NCI-H345 treated with DMSO at 0.1 percent for 48 hours (cell line): ENCODE results near the gene CLCN1.

Experiments used
- DNase-seq: peaks from one replicate; lab custom pipeline; 2025; ENCODE audit not compliant: unreplicated experiment; lab: John Stamatoyannopoulos, UW

The CLCN1 gene

DNA sequence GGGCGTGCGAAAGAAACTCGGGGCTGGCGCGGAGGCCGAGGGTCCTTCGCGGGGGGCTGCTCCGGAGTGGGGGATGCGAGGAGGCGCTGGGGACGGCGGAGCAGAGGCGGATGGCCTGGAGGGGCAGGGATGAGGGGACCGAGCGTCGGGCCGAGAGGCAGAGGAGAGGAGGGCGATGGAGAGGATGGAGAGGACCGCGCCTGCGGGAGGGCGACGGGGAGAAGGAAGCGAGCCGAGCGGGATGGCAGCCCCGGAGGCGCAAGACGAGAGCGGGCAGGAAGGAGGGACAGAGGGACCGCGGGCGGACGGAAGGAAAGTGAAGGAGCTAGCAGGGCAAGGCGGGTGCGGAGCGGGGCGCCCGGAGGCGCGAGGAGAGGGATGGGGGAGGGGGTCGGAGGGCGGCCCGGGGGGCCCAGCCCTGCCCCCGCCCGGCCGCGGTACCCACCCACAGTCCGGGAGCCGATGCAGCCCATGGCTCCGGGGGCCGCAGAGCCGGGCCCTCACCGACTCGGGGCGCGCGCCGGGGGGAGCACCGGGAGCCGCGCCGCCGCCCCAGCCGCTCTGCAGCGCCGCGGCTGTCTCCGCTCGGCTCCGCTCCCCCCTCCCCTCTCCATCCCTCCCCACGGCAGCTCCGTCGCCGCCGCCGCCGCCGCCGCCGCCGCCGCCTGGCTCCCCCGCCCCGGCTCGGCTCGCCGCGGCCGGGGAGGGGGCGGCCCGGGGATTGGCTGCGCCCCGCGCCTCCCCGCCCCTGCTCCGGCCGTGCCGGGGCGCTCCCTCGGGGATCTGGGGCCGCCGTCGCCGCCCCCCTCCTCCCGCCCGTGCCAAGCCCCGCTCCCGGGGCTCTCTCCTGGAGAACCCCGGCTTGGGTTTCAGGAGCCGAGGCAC is 46.5 kb downstream of the CLCN1 start, which contains the start of gene FAM131B:
Gene FAM131B (minus strand): TSS at position 583 of the 885 bp plus-strand sequence. CDS start 110 bp downstream, at position 473.
- DNase-seq, result no peak

DNA sequence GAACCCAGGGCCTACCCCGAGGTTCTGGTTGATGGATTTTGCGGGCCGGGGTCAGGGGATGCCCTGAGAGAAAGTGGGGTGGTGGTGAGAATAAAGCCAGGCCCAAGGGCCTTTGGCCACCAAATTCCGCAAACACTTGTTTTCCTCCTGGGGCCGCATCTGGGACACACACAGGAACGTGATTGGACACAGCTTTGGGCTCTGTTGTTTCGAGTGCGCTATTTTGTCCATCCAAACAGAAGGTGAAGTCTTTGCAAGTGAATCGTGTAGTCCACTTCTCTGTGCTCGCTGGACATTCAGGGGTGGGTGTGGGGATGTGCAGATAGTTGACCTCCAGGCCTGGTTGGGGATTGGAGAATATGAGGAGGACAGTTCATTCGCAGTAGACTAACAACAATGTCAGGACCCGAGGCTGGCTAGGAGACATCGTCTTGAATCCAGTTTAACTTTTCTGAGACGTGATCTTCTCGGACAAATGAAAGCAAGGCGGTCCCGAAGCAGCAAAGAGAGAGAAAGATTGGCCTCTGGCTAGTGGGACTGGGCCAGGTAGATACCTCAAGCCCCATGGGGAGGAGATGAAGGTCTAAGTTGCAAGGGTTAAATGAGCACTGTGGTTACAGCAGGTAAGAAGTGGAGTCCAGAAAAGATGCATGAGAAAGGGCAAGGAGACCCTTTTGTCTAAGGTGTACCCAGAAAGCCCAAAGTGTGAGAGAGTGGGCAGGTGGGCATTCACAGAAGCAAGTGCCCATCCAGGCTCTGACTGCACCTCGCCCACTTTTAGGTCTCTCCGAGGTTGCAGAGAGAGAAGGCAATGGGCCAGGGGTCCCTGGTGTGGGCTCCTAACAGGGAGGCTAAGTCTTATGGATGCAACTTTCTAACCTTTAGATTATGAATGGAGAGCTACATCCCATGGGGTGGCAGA is 47.4 kb downstream of the CLCN1 start:
- no peak for DNase-seq

DNA sequence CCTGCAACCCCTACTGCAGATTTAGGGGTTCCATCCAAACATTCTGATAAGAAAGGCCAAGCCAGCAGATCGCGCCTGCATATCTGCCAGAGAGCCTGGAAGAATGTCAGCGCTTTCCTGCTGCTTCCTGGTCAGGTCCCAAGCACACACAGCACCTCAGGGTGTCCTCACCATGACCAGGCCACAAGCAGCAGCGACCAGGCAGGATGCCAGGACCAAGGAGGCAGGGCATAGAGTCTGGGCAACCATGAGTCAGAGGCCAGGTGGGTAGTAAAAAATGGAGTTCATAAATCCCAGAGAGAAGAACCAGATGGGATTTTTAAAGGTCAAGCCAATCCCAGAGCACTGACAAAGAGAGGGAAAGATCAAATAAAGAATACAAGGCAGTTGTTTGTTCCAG is 52.1 kb downstream of the CLCN1 start:
- no peak for DNase-seq

DNA sequence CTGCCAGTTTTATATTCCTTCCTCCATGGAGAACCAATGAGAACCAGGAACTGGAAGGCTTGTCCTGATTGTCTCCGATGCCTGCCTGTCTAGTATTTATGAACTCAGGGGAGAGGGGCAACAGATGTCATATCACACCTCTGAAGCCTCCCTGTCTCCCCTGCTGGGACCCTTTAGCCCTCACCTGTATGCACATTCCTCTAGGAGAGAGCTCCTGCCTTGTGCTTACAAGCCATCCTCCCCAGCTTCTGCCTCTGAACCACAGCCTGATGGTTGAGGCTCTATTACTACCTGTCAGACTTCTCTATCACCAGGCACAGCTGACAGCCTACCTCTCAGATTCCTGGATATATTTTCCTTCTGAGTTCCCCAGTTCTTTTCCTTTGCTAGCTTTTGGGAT is 52.5 kb downstream of the CLCN1 start:
- no peak for DNase-seq

DNA sequence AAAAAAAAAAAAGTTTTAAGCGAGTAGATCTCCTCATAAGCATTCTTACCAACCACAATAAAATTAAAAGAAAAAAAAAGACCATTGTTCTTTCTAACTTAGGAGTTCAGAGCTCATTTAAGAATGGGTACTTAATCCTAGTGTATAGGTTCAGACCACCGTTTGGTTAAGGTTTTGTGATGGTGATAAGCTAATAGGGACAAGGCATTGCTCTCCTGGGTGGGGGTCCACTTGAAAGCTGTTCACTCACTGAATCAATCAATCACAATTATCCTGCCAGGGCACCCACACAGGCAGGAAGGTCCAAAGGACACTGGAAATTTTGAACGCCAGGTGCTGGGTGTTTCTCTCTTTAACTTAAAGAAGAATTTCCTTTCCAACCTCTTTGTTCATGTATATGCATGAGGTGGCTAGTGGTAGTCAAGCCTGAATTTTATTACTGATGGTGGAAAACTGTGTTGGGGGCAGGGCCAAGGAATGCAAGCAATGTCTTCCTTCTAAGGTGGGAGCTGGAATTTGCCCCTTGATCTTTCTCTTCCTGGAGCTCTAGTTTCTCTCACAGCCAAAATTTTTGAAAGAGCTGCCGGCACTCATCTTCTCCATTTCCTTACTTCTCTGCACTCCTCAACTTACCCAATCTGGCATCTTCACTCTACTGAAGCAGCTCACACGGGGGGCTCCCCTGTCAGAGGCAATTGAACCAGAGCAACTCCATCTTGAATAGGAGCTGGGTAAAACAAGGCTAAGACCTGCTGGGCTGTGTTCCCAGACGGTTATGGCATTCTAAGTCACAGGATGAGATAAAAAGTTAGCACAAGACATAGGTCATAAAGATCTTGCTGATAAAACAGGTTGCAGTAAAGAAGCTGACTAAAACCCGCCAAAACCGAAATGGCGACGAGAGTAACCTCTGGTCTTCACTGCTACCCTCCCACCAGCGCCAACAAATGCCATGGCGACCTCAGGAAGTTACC is 54.1 kb downstream of the CLCN1 start:
- DNase-seq, result no peak

DNA sequence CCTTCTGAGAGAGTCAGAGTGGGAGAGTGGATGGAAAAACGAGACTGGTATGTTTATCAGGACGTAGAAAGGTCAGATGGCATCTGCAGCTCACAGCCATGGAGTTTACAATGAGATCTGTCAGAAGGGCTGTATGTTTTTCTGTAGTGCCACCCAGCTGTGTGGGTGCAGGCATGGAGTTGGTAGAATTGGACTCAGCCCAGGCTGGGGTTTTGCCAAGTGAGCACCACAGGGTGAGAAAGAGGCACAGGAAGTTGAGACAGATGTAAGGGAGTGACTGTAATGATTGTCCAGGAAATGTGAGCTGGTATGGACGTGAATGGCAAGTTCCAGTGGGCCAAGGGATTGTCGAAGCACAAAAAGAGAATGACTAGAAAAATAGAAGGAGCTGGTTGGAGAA is 56.2 kb downstream of the CLCN1 start:
- DNase-seq, result no peak

DNA sequence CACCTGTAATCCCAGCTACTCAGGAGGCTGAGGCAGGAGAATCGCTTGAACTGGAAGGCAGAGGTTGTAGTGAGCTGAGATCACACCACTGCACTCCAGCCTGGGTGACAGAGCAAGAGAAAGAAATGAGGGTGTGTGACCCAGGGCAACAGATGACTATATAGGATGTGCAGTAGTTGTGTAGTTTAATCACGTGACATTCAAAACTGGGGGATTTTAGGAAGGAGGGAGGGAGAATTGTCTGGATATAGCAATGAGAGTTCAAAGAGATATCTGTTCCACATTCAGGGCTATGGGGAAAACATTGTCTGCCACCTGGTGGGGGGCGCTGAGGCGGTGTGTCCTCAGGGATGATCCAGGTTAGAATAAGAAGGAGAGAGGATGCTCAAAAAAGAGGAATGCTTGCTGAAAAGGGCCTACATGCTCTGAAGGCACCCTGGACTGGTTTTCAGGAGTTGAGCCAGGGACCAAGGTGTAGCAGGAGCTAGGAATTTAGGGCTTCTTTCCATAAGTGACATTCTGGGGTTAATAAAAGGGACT is 57.4 kb downstream of the CLCN1 start:
- no peak for DNase-seq

DNA sequence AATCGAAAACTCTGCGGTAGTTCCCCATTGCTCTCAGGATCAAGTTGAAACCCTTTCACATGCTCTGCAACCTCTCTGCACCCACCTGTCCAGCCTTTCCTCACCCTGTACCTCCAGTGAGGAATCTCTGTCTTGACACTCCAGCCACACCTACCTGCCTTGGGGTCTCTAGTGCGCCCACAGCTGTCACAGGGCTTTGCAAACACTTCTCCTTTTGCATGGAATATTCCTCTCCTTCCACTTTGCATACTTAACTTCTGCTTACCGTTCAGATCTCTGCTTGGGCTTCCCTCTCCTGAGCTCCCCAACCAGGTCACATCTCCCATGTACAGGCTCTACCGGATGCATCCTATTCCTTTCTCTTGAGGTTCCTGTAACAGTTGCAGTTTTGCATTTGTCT is 58.6 kb downstream of the CLCN1 start:
- no peak for DNase-seq

DNA sequence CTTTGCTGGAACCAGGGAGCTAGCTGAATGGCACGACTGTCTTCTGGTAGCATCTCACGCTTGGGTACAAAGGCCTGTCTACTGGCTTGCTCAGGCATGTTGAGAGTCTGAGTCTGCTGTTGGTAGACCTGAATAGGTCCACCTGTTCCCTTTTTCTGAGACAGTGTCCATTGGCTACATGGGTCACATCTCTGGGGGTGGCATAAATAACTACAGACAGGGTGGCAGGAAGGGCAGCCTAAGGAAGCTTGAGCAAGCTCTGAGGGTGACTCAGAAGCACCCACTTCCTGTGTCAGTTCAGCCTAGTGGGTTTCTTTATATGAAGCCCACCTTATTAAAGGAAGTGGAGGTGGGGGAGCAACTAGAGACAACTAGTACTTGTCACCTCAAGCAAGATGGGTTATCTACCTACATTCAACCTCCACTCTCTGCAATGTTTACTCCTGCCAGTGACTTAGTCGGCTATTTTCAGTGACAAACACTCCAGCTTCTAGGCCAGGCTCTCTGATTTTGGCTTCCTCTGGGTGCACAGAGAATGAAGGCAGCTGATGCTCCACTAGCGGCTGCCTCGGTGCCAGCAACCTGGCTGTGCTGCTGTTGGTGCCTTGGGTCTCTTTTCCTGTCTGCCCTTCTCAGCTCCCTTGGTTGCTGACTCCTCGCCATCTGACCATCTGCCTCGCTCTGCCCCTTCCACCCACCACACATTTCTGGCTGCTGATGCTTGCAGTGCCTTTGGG is 59.6 kb downstream of the CLCN1 start:
- no peak for DNase-seq

DNA sequence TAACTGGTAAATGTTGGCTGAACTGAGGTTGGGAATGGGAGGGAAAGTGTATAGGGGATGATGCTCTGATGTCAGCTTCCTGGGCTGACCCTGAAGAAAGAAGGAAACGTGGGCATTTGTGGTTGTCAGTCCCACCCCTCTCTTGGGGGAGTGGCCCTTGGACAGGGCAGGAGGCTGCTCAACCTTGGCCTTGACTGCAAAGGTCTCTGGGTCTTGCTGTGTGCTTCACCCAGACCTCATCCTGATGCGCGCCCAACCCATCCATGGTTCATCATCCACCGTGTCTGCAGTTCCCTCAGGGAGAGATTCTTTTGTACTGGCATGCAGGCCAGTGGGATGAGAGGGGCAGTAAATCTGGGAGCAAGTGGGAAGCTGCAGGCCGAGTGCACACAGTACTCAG is 60.5 kb downstream of the CLCN1 start:
- no peak for DNase-seq

DNA sequence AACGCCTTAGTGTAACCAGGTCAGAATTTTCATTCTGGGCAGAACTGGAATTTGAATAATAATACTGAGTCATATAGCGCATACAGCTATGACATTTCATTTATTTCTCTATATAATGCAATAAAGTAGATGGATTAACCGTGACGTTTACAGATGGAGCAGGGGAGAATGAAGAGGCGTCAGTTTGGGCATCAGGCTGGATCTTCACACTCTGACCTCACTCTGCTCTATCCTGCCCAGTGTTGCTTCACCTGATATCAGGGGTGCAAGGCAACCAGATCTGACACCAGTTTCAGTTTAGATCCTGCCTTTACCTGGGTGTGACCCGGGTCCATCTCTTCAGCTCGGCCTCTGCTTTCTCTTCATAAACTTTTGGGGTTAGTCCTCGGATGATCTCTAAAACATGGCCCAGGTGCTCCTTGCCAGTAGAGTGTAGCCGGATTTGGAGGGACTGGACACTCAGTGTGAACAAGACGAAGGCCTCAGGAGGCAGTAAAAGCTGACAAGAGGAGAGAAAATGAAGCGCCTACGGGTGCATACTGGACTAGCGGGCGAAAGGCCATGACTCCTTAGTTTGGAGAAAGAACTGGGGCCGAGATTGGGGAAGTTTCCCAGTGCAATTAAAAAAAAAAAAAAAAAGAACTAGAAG is 63.8 kb downstream of the CLCN1 start:
- no peak for DNase-seq

DNA sequence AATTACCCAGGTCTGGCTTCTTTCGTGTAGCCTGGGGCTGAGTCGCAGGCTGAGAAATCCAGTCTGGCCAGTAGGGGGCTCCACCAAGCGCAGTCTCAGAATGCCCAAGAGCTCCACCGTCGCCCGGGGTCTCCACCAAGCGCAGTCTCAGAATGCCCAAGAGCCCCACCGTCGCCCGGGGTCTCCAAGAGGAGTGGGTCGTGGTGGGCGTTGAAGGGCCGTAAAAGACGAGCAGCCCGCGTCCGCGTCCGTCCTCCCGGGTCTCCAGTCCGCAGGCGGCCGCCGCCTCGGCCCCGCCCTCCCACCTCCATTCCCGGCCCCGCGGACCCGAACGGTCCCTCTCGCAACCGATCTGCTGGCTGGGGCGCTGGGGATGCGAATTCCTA is 64.3 kb downstream of the CLCN1 start:
- peak; percentile 70 for DNase-seq

DNA sequence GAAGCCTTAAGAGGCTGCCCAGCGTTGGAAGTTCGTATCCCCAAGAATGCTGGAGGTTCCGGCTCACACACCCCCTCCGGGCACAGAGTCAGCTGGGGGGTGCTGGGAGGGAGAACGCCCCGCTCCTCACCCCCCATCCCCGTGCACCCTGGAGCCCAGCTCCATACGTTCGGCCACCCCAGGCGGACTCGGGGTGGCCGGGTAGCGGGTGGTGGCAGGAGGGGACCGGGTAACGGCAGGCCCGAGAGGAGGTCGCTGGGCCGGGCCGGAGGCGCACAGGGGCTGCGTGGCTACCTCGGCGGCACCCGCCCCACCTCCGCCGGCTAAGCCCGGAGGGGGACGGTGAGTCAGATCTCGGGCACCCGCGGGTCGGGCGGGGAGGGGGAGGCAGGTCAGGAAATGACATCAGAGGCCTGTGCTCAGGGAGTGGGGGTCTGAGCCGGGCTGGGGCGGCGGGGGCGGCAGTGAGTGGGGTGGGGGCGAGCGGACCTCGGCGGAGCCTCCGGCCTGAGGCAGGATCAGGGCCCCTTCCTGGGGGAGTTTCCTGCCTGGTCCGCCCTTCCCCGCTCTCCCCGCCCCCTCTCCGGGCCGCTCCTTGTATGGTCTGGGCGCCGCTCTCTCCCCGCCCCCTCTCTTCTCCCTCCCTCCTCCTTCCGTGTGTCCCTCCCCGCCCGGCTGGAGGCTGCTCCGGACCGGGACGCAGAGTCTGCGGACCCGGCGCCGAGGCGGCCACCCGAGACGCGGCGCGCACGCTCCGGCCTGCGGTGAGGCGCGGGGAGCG is 64.9 kb downstream of the CLCN1 start, which contains the start of gene ZYX:
Gene ZYX (plus strand): TSS at position 700 of the 781 bp plus-strand sequence. CDS start 227 bp downstream, outside the sequence.
- DNase-seq, result peak; percentile 48

DNA sequence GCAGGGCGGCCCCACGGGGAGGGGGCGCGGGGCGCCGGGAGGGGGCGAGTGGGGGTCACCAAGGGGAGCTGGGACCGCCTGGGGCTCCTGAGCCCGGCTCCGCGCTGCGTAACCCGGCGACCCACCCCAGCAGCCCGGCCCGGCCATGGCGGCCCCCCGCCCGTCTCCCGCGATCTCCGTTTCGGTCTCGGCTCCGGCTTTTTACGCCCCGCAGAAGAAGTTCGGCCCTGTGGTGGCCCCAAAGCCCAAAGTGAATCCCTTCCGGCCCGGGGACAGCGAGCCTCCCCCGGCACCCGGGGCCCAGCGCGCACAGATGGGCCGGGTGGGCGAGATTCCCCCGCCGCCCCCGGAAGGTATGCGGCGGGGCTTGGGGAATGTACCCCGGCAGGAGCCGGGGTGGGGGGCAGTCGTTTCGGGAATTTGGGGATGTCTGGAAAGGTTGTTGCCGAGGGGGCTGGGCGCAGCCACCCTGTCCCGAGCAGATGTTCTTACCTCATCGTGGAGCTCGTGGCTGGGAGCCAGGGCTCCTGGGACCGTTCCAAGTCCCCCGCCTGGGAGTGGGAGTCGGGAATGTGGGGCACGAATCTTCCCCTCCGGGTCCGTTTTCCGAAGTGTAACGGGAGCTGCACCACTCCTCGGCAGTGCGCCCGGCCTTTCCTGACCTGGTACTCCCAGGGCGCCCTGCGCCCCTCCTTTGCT is 65.7 kb downstream of the CLCN1 start:
- DNase-seq, result no peak

DNA sequence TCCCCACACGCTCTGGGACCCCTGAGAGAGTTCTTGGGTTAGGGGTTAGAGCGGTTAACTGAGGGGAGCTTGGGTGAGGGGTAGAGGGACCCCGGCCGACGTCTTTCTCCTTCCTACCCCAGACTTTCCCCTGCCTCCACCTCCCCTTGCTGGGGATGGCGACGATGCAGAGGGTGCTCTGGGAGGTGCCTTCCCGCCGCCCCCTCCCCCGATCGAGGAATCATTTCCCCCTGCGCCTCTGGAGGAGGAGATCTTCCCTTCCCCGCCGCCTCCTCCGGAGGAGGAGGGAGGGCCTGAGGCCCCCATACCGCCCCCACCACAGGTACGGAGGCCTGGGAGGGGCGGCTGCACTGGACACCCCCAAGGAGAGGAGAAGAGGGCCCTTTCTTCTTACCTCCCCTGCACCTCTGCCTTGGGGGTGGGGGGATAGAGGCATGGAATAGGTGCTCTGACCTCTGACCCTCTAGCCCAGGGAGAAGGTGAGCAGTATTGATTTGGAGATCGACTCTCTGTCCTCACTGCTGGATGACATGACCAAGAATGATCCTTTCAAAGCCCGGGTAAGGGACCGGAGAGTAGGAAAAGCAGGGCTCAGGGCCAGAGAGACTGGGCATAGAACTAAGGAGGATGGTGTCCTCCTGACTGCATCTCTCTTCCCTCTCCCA is 66.3 kb downstream of the CLCN1 start:
- DNase-seq, result no peak

DNA sequence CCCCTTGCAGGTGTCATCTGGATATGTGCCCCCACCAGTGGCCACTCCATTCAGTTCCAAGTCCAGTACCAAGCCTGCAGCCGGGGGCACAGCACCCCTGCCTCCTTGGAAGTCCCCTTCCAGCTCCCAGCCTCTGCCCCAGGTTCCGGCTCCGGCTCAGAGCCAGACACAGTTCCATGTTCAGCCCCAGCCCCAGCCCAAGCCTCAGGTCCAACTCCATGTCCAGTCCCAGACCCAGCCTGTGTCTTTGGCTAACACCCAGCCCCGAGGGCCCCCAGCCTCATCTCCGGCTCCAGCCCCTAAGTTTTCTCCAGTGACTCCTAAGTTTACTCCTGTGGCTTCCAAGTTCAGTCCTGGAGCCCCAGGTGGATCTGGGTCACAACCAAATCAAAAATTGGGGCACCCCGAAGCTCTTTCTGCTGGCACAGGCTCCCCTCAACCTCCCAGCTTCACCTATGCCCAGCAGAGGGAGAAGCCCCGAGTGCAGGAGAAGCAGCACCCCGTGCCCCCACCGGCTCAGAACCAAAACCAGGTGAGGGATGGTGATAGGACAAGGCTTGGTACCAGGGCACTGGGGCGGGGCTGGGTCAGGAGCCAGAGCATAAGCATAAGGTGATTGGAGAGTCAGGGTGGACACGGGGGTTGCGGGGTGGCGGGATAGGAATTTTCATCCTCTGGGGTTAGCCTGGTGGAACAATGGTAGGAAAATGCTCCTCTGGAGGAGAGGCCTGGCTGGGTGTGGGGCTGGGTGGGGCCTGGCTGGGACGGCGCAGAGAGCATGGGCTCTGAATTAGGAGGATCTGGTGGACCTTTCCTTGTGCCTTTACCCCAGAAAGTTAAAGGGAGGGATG is 67.1 kb downstream of the CLCN1 start:
- no peak for DNase-seq
